CD1c-positive myeloid dendritic cell (primary cell): ENCODE measurements around the gene ALK.
"Not testable (repeated sequence)": the region's sequence is repeated elsewhere in the genome, so short reads cannot be mapped to it uniquely, and the experiment has no call there.

Experiments used
- DNase-seq: peaks from one replicate; pipeline ENCODE4 v3.0.0-alpha.2; 2016; ENCODE audit errors: extremely low spot score

Gene ALK

DNA sequence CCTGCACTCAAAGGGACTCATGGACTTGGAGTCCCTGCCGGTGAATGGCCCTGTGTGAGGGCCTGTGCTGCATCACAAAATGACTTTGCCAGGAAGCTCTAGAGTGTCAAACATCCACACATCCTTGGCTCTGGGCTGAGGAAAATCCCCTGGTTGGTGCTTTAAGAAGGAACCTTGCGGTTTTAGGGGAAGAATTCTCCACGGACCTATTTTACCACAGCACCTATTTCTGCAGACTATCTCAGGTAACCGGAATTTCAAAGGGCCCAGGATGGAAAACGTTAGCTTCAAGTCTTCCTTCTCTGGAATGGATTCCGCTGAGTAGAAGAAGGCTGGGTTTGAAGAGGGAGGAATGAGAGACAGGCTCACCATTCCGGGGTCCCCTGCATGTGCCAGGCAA is 166.2 kb downstream of the ALK start:
- DNase-seq: no peak

DNA sequence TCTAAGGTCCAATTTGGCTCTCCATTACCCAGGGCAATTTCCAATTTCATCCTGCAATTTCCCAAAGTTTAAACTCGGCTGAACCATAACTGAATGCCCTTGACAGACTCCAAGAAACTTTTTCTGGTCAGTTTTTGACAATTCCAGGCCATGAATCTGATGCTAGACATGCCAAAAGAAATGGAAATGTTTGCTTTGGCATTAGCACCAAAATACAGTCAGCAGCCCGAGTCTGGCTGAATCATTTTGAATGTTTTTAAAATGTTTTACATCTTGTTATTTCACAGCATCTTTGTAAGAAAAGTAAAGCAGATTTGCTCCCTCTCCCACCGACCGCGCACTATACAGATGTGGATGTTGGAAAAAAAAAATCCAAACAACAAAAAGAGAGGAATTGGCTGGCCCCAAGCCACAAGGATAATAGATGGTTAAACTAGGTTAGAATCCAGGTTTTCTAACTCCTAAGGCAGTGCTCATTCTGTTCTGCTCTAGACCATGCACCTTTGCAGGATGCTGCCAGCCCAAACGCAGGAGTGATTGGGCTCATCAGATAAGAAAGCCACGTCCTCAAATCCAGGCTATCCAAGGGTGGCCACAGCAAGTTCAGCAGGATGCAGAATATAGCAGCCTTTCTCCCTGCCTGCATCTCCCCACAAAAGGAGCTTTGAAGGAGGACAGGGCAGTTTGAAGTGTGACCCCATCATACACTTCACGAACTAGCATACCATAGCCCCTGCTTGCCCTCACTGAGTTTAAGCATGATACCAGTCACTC is 167.5 kb downstream of the ALK start:
- DNase-seq: no peak

DNA sequence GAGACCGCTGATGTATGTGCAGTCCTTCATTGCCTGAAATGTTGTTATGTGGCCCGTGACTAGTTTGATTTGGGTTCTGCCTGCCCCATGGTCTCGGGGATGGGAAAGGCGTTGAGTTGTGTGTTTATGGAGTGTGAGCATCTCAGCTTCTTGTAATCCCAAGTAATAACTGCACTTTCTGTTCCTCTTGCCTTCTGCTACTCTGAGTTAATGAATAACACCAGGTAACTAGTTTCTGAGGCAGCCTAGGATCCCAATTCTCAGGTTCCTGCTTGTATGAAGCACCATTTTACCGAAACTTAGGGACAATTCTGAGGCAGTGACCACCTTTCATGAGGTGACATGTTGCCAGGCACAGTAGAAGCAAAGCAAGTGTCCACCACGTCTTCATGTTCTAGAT is 170.0 kb downstream of the ALK start:
- DNase-seq: no peak

DNA sequence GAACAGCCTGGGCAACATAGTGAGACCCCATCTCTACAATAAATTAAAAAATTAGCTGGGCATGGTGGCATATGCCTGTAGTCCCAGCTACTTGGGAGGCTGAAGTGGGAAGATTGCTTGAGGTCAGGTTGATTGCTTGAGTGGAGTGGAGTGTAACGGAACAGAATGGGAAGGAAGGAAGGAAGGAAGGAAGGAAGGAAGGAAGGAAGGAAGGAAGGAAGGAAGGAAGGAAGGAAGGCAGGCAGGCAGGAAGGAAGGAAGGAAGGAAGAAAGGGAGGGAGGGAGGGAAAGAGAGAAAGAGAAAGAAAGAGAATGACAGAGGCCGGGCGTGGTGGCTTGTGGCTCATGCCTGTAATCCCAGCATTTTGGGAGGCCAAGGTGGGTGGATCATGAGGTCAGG is 170.9 kb downstream of the ALK start:
- not testable (repeated sequence) for DNase-seq

DNA sequence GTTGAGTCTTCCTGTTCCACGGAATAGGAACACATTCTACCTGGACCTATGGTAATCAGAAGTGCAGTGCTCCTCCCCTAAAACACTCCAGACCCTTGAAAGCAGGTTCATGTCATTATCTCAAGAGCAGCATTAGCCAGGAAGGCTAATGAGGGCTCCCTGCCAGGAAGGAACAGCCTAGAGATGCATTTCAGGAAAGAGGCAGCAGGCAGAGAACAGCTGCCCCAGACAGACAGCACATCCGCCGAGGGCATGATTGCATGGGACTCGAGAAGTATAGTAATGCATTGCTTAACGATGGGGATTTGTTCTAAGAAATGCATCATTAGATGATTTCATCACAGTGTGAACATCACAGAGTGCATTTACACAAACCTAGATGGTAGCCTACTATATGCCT is 171.5 kb downstream of the ALK start:
- no peak for DNase-seq

DNA sequence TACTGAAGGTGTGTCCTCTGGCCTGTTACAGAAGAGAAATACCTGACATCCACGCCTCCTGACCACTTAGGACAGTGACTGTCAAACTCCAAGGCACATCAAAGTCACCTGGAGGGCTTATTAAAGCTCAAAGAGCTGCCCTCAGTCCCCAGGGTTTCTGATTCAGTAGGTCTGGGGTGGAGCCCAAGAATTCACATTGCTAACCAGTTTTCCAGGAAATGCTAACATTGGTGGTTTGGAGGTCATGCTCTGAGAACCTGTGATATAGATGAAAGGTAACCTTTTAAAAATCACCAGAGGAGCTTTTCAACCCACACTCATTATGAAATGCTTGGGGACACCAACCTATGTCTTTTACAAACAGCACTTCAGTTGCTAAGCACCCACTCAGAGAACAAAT is 172.3 kb downstream of the ALK start:
- DNase-seq: no peak

DNA sequence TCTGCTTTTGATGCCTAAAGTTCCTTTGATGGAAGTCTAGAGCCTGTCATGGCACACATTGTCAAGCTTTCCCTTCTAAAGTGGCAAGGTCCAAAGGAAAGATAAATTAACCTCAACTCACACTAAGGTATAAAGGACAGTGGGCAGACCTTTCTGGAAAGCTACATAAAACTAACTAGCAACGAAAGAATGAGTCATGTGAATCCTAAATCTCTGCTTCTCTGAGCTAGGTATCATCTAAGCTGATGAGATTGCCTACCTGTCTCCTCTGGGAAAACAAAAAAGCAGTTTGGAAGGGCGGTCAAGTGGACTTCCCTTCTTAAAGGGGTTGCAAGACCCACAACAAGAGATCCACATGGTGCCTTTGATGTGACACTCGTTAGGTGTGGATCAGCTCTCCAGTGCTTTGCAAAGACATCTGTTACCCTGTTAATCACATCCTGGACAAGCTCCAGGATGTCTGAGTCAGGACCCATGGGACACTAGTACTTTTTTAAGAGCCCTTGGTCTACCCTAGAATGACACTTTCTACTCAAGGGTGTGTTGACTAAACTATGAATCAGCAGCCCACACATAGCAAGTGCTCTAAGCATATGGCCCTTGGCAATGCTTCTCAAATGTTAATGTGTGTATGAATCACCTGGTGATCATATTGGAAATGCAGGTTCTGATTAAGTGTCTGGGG is 173.5 kb downstream of the ALK start:
- DNase-seq: no peak

DNA sequence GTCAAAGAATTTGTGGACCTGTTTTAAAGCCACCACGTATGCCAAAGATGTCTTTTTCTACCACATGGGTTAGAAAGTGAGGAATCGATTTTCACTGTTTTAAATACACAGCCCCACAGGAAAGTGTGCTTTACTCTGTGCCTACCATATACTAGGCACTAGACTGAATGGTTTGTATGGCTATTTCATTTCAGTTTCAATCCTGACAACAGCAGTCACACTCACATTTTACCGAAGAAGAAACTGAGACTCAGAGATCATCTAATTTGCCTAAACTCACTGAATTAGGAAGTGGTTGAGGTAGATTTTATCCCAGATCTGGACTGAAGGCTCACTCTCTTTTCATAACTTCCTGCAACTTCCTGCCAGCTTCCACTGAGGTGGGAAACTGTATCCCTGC is 176.4 kb downstream of the ALK start:
- DNase-seq: no peak

DNA sequence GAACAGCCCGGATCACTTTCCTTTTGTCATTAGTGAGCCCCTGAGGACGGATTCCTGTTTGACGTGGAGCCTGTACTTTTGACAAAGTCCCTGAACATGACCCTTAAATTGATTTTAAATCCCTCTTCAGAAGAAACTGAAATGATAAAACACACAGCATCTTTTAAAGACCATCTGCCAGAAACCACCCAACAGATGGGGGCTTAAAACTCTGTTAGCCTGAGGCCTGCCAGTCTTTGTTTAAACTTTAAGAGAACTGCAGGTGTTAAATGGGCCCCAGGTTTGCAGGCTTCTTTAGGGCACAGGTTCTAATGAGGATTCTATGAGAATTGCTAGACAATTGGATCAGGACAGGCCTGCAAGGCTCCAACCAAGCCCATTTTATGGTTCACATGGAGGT is 177.9 kb downstream of the ALK start:
- DNase-seq: no peak

DNA sequence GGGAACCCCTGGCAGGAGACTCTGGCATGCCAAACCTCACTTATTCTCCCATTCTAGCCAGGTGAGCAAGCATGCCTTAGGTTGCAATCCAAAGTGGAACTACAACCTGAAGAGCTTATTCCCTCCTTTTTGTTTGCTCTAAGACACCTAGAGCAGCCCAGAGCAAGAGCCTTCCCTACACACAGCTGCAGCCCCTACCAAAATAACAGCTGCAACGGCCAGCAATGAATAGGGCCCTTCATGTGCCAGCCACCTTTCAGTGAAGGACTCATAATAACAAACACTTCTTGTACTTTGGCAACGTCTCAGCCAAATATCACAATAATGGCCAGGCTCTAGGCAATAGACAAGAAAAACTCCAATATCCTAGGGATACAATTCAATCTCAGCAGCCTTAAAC is 178.7 kb downstream of the ALK start:
- no peak for DNase-seq

DNA sequence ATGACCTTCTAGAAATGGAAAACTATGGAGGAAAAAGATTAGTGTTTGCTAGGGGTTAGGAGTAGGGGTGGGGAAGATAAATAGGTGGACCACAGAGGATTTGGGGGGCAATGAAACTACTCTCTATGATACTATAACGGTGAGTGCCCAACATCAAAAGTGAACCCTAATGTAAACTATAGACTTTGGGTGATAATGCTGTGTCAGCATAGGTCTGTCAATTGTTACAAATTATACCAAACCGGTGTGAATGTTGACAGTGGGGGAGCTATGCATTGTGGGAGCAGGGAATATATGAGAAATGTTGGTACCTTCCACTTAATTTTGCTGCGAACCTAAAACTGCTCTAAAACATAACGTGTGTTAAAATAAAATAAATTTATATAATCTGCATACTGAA is 180.3 kb downstream of the ALK start:
- no peak for DNase-seq

DNA sequence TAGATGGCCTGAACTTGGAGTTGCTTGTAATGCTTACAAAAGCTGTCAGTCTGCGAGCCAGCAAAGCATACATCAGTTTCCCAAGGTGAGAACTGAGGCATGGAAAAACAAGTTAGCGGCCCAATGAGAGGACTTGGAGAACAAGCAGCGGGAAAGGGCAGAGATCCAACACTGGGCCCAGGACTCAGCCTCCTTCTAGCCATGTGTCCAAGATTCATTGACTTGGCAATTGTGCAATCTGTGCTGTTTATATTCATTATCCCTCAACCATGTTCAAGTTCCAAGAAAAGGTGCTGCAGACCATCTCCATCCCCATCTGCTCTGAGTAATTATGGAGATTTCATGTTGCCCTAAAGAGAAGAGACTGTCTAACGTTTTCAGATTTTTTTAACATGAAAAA is 187.4 kb downstream of the ALK start:
- no peak for DNase-seq

DNA sequence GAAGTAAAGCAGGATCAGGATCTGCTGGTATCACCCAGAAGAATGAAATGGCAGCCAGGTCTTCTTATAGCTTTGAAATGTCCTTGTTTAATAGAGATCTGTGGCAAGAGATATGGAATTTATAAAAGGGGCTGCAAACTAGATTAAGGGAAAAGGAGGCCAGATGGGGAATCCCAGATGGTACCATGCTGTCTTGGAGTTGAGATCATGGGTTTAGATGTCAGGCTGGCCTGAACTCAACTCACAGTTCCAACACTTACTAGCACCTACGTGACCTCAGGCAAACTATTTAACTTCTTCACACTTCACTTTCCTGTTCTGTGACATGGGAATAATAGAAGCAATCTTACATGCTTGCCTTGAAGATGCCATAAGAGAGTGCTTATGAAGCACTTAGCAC is 188.2 kb downstream of the ALK start:
- DNase-seq: no peak

DNA sequence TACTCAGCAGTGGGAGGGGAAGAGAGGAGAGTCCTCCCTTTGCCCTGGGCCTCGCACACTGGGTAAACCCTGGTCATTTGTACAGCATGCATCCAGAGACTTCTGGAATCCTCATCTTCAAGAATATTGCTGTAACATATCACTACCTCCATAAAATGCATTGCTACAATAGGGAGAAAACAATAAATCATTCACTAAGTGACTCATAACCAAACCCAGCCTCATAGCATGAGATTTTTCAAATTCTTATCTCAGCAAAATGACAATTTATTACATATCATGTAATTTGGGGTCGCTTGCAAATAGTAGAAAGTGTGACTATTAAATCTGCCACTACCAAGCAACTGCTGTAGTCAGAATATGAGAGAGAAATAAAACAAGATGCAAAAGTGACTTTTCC is 189.4 kb downstream of the ALK start:
- DNase-seq: no peak

DNA sequence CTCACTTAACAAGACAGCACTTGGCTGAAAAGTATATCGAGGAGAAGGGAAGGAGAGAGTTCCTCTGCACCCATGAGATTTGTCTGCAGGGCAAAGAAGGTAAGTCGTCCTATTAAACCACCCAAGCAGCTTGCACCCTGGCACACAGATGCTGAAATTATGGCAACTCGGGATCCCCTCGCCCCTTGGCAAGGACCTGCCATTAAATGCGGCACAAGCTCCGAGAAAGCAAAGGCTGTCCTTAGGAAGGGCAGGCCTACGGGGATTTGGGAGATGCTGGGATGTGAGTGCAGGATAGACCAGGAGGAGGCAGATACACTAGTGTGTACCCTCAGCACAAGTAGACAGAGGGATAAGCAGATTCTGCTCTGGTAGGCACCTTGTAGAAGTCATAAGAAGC is 191.5 kb downstream of the ALK start:
- DNase-seq: no peak

DNA sequence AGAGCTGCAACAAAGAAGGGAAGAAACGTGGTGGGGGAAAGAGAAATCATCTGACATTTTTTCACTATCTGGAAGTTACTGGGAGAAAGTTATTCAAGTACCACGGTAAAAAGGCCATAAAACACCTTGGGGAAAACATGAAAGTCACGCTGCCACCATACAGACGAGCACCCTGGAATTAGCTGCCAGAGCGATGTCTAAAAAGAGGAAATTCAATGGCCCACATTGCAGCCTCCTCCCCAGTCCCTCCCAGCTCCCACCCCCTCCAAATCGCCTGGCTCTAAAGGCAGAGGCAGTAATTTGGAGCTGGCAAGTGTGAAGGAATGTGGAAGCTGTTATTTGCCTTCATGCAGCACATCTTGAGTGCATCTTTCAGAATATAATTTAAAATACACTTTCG is 192.0 kb downstream of the ALK start:
- DNase-seq: no peak

DNA sequence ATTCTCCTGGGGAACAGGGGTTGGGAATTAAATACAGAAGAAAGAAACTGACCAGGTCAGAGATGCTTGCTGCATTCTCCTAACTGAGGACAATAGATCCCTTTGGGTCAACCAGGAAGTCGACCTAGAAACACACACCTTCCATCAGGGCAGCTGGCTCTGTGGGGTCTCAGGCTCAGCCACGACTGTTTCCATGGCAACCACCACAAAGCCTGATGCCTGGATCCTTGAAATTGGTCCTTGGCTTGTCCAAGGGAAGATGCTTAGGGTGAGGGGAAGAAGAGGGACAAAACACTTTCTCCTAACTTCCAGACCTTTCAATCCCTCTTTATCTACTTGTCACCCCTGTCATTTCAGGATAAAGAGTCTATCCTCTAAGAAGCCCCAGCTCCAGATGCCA is 194.4 kb downstream of the ALK start:
- no peak for DNase-seq

DNA sequence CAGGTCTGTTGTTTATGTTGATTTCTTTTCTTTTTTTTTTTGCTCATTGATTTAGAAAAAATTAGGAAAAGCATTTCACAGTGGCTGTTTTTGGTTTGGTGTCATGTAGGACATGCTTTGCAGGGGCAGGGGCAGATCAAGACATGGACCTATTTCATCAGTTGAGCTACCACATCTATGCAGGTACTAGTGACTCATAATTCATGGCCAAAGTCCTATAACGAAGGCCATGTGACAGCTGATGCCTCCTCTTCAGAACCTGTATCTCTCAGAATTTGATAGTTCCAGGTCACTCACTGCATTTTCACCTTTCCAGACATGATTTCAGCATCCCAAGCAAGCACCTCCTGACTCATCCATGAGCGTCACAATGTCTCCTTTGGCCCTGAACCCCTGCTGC is 195.8 kb downstream of the ALK start:
- no peak for DNase-seq

DNA sequence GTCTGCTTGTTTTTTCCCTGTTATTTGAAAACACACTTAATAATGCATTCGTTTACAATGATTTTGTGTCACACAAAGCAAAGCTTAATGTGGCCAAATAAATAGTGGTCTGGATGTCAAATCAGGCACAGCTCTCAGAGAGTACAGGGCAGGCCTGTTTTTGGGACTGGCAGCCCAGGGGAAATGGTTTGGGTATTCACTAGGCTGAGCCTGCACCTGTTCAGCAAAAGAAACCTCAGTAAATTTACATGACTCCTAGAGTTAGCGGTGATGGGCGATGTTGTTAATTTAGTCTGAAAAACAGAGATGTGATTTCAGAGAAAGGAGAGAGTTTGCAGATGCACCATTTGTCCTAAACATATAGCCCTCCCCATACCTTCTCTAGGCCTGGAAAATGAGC is 197.1 kb downstream of the ALK start:
- DNase-seq: no peak

DNA sequence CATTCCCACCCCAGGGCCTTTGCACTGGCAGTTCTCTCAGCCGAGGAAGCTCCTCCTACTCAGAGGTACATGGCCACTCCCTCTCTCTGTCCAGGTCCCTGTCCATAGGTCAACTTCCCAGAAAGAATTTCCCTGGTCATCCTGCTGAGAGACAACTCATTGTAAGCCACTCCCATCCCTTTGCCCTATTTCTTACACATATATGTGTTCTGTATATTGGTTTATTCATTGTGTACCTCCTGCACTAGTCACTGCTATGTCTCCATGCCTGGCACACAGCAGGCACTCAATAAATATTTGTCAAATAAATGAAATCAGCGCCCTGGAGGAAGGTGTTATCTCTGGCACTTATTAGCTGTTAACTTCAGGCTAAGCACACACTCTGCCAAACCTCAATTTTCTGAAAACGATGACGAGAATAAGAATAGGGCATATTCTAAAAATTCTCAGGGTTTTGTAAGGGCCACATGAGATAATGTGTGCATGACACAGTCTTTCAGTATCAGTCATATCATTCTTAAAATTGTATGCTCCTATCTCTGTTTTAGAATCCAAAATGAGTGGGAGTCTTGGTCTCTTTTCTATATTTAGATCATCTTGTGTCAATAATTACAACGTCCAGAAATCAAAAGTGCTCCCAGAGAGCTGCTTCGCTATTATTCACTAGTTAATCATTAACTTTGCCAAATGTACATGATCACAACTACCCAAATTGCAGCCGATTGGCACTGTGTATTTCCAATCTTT is 198.0 kb downstream of the ALK start:
- DNase-seq: no peak

DNA sequence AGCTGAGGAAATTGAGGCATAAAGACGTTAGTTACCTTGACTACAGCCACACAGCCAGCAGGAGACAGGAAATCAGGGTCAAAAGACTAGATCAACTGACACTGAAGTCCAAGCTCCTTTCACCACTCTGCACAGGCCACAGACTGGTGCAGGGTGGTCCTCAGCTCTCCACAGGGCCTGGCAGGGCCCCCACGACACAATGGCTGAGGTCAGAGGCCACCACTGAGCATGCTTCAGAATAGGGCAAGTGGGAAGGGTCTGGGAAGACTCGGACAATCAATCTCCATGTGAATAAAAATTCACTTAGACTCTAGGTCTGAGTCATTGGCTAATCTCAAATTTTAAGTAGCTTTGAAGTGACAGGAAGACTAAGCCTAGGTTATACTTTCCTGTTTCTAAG is 201.7 kb downstream of the ALK start:
- DNase-seq: no peak

DNA sequence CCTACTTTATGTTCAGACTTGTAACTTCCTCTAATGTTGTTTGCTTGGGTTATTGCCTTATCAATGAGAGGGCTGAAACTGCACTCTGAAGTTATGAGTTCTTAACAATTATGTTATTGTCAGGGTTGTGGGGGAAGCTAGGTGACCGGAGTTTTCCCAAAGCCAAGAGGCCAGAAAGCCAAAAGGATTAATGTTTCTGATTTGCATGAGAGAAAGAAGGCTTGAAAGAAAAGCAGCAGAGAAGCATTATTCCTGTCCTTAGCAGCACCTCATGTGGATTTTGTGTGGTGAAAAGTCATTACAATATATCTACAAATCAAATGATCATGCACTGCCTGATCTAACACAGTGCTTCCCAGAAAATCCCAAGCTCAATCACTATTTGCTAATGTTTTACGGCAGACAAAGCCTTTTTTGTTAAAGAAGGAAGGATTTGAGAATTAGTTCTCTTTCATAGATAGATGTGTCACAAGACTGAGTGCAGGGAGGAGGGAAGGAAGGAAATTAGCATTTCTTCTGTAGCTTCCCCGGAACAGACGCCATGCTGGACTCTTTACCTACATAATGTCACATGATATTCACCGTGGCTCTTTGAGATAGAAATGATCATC is 203.2 kb downstream of the ALK start:
- no peak for DNase-seq

DNA sequence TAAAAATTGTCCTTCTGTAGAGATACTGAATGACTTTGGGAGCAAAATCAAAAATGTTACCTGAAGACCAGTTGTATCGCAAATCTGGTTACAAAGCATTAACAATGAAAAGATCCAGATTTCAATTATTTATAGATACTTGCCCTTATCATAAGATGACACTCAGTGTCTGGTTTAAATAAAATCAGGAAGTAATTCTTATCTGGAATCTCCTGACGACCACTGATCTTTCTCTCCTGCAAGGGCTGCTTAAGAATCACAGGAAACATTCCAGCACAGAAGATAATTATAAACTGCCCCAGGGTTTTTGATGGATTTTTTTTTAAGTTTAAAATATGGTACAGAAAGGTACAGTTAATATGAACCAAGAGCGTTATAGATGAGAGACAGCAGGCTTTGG is 205.7 kb downstream of the ALK start:
- DNase-seq: no peak
